Testis (tissue), 3 donors: ENCODE data around the gene PCNX3. TPM values are rescaled to one million over a fixed set of nuclear protein-coding genes. Genes with fewer than 3 reads are reported as not detected.

Experiments
- DNase-seq: peaks from one replicate; pipeline ENCODE4 v3.0.0-alpha.2; 2019
- H3K27ac ChIP-seq, 2 donors: fragments of 200-600 bp; sonication (generic); one replicate each; pipeline ENCODE4 v1.5.1; 2019
- H3K27me3 ChIP-seq: fragments of 200-600 bp; sonication (generic); one replicate; pipeline ENCODE4 v1.5.1; 2019
- H3K36me3 ChIP-seq: fragments of 200-600 bp; sonication (generic); one replicate; pipeline ENCODE4 v1.5.1; 2017; ENCODE audit warnings: low read depth; ENCODE audit errors: missing control alignments
- H3K4me1 ChIP-seq: fragments of 200-600 bp; sonication (generic); one replicate; pipeline ENCODE4 v1.5.1; 2019
- H3K4me3 ChIP-seq, 2 donors: fragments of 200-600 bp; sonication (generic); one replicate each; pipeline ENCODE4 v1.5.1; 2017 to 2019
- H3K9me3 ChIP-seq: fragments of 200-600 bp; sonication (generic); one replicate; pipeline ENCODE4 v1.5.1; 2017
- POLR2A ChIP-seq: fragments of 450-650 bp; IDR thresholded peaks from one replicate; pipeline ENCODE4 v1.6.1; 2017; ENCODE audit warnings: antibody characterized with exemption, mild to moderate bottlenecking, moderate library complexity
- WGBS, 2 donors: methylation state at CpG; one replicate each; pipeline ENCODE4 v1.1.5; 2018; 5-methylcytosine and 5-hydroxymethylcytosine counted together
- intact Hi-C: fragments of 100-400 bp; cut with DNase I; formaldehyde crosslinking; loops from one replicate; pipeline ENCODE4 v1.15.1; 2023; ENCODE audit warnings: low total_unique reads
- polyA plus RNA-seq: library from polyadenylated mRNA; stranded (reverse); fragments of 350-450 nt; fragmentation: Illumina TruSeq; extraction: RNeasy Lipid Tissue Mini Kit (QIAGEN cat#74804); gene quantifications from one replicate; pipeline ENCODE4 v1.2.3, GENCODE V29; 2014; ENCODE audit warnings: low read depth, low replicate concordance; ENCODE audit not compliant: insufficient read depth
- total RNA-seq, 2 donors: library from RNA; depleted of rRNA; stranded (reverse); fragments of >200 nt; gene quantifications; one replicate each; pipeline ENCODE4 v1.2.3, GENCODE V29; 2016
- TF ChIP-seq, protein P1 (sequence below), 3 experiments: fragments of 450-650 bp in 2 of 3; fragments of 200-600 bp in 1 of 3; sonication (generic) in 1 of 3; IDR thresholded peaks; one replicate each; pipeline ENCODE4 v1.5.1; 2016 to 2019; ENCODE audit warnings: antibody characterized with exemption in 3 of 3, mild to moderate bottlenecking in 2 of 3, moderate library complexity in 1 of 3

PCNX3 gene
- total and polyA plus RNA-seq, 3 donors from 2014 or later: 61.4 to 87.6 (median 78.4) TPM

GRCh38 chr11:65621460-65621859 lies 5.9 kb downstream of the PCNX3 start:
- no peak for DNase-seq
- peaks cover 10% of the 10 kb centered on the region for H3K4me1 ChIP-seq
- no peaks in the 10 kb centered on the region for H3K27me3 ChIP-seq
- H3K4me3 ChIP-seq: no peak overlapping the region
- no peak for TF ChIP-seq POLR2A
- TF ChIP-seq, protein P1, sequence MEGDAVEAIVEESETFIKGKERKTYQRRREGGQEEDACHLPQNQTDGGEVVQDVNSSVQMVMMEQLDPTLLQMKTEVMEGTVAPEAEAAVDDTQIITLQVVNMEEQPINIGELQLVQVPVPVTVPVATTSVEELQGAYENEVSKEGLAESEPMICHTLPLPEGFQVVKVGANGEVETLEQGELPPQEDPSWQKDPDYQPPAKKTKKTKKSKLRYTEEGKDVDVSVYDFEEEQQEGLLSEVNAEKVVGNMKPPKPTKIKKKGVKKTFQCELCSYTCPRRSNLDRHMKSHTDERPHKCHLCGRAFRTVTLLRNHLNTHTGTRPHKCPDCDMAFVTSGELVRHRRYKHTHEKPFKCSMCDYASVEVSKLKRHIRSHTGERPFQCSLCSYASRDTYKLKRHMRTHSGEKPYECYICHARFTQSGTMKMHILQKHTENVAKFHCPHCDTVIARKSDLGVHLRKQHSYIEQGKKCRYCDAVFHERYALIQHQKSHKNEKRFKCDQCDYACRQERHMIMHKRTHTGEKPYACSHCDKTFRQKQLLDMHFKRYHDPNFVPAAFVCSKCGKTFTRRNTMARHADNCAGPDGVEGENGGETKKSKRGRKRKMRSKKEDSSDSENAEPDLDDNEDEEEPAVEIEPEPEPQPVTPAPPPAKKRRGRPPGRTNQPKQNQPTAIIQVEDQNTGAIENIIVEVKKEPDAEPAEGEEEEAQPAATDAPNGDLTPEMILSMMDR (IDR thresholded peaks at IDR 0.05): no peak
- H3K27ac ChIP-seq: no peak overlapping the region
- WGBS, 2 donors: 93% methylated on average over 10 to 14 of the region's 14 CpGs
- H3K9me3 ChIP-seq: no peaks in the 10 kb centered on the region
- intact Hi-C loops: no loop called here
- no peaks in the 10 kb centered on the region for H3K36me3 ChIP-seq

DNA sequence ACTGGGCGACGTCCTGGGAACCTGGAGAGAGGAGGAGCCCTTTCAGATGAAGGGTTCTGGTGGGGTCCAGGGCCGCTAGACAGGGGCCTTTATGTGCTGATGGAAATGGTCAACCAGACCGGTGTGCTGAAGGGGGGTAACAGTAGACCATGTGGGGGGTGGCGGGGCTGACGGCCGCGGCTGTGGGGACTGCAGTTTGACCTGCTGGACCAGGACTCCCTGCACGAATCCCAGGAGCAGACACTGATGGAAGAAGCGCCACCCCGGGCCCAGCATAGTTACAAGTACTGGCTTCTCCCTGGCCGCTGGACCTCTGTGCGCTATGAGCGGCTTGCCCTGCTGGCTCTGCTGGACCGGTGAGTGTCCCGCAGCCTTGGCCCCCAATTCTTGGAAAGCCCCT lies 6.4 kb downstream of the PCNX3 start:
- TF ChIP-seq, protein P1 (IDR thresholded peaks at IDR 0.05): no peak
- no peak for TF ChIP-seq POLR2A
- no peak overlapping the region for H3K4me3 ChIP-seq
- no peaks in the 10 kb centered on the region for H3K9me3 ChIP-seq
- H3K27ac ChIP-seq: no peak overlapping the region
- H3K4me1 ChIP-seq: peaks cover 5% of the 10 kb centered on the region
- DNase-seq: no peak
- intact Hi-C loops: no loop called here
- 86 to 89% methylated on average over 11 to 16 of the region's 16 CpGs for WGBS, 2 donors
- H3K27me3 ChIP-seq: no peaks in the 10 kb centered on the region
- no peaks in the 10 kb centered on the region for H3K36me3 ChIP-seq

GRCh38 chr11:65623177-65623576 lies 7.6 kb downstream of the PCNX3 start:
- Histone ChIP-seq H3K4me3 (no peak overlapping the region), H3K4me1 (no peaks in the 10 kb centered on the region), H3K36me3 (no peaks in the 10 kb centered on the region), H3K9me3 (no peaks in the 10 kb centered on the region), H3K27me3 (no peaks in the 10 kb centered on the region), H3K27ac (no peak overlapping the region)
- TF ChIP-seq, protein P1 (IDR thresholded peaks at IDR 0.05): no peak
- TF ChIP-seq POLR2A: no peak
- WGBS, 2 donors: 84 to 89% methylated on average over 8 to 14 of the region's 14 CpGs
- DNase-seq: no peak
- intact Hi-C loops: no loop called here

GRCh38 chr11:65623852-65624616 lies 8.5 kb downstream of the PCNX3 start:
- H3K4me3 ChIP-seq: no peak overlapping the region
- no peaks in the 10 kb centered on the region for H3K36me3 ChIP-seq
- WGBS, 2 donors: 88 to 94% methylated on average over 15 to 25 of the region's 25 CpGs
- H3K27ac ChIP-seq: no peak overlapping the region
- H3K4me1 ChIP-seq: no peaks in the 10 kb centered on the region
- H3K27me3 ChIP-seq: no peaks in the 10 kb centered on the region
- intact Hi-C loops: no loop called here
- DNase-seq: no peak
- H3K9me3 ChIP-seq: no peaks in the 10 kb centered on the region
- TF ChIP-seq, protein P1 (IDR thresholded peaks at IDR 0.05): no peak
- no peak for TF ChIP-seq POLR2A
